Type B pancreatic cell (in vitro differentiated cells): ENCODE results near the gene PURB. TPM values are rescaled to one million over a fixed set of nuclear protein-coding genes. Genes with fewer than 3 reads are reported as not detected.

Source experiments
- DNase-seq: peaks from one replicate; pipeline ENCODE4 v3.0.0; 2021; ENCODE audit warnings: mixed read lengths; ENCODE audit not compliant: unreplicated experiment; ENCODE audit errors: extremely low spot score
- H3K27ac Mint-ChIP-seq: 2 replicates; pipeline ENCODE4 v1.8.0; 2021; ENCODE audit warnings: mild to moderate bottlenecking, mixed read lengths
- H3K27me3 Mint-ChIP-seq: 2 replicates; pipeline ENCODE4 v1.8.0; 2021; ENCODE audit warnings: mixed read lengths
- H3K36me3 Mint-ChIP-seq: 2 replicates; pipeline ENCODE4 v1.8.0; 2021; ENCODE audit warnings: mixed read lengths
- H3K4me1 Mint-ChIP-seq: one replicate; pipeline ENCODE4 v1.8.0; 2021; ENCODE audit warnings: mixed read lengths; ENCODE audit not compliant: unreplicated experiment
- H3K4me3 Mint-ChIP-seq: 2 replicates; pipeline ENCODE4 v1.8.0; 2021; ENCODE audit warnings: mild to moderate bottlenecking, mixed read lengths
- H3K9me3 Mint-ChIP-seq: 2 replicates; pipeline ENCODE4 v1.8.0; 2021; ENCODE audit warnings: mixed read lengths
- CTCF ChIP-seq: fragments of 200-600 bp; sonication (generic); conservative IDR thresholded peaks from 2 replicates; pipeline ENCODE4 v1.5.0; 2021; ENCODE audit warnings: antibody characterized with exemption, mild to moderate bottlenecking
- total RNA-seq: library from RNA; stranded (reverse); gene quantifications from 2 replicates; pipeline ENCODE4 v1.2.1, GENCODE V29; 2021; ENCODE audit warnings: low replicate concordance

PURB gene
- total RNA-seq, 1 donor from 2014 or later, result 29.0 TPM

- no peak for DNase-seq
- H3K4me3 Mint-ChIP-seq, result no peak overlapping the region
- H3K4me1 Mint-ChIP-seq, result no peaks in the 10 kb centered on the region
- H3K27me3 Mint-ChIP-seq, result peaks cover 3% of the 10 kb centered on the region
- H3K9me3 Mint-ChIP-seq, result no peaks in the 10 kb centered on the region
- no peaks in the 10 kb centered on the region for H3K36me3 Mint-ChIP-seq
- no peak for TF ChIP-seq CTCF
- H3K27ac Mint-ChIP-seq, result no peak overlapping the region
Measured at GRCh38 chr7:44912775-44913347, 27.5 kb upstream of the PURB start.

- no peak overlapping the region for H3K4me3 Mint-ChIP-seq
- no peak overlapping the region for H3K27ac Mint-ChIP-seq
- H3K36me3 Mint-ChIP-seq, result no peaks in the 10 kb centered on the region
- H3K9me3 Mint-ChIP-seq, result no peaks in the 10 kb centered on the region
- DNase-seq, result no peak
- no peaks in the 10 kb centered on the region for H3K4me1 Mint-ChIP-seq
- peaks cover 3% of the 10 kb centered on the region for H3K27me3 Mint-ChIP-seq
- TF ChIP-seq CTCF, result no peak
Measured at GRCh38 chr7:44911911-44912310, 26.6 kb upstream of the PURB start.

- Mint-ChIP-seq H3K4me3 (no peak overlapping the region), H3K36me3 (no peaks in the 10 kb centered on the region), H3K27me3 (peaks cover 12% of the 10 kb centered on the region), H3K27ac (no peak overlapping the region), H3K4me1 (no peaks in the 10 kb centered on the region), H3K9me3 (no peaks in the 10 kb centered on the region)
- DNase-seq, result no peak
- no peak for TF ChIP-seq CTCF
Measured at GRCh38 chr7:44909596-44910389, 24.5 kb upstream of the PURB start.

- Mint-ChIP-seq H3K4me3 (no peak overlapping the region), H3K36me3 (no peaks in the 10 kb centered on the region), H3K27ac (no peak overlapping the region), H3K27me3 (peaks cover 16% of the 10 kb centered on the region), H3K4me1 (no peaks in the 10 kb centered on the region), H3K9me3 (no peaks in the 10 kb centered on the region)
- no peak for DNase-seq
- no peak for TF ChIP-seq CTCF
Measured at GRCh38 chr7:44906965-44907364, 21.6 kb upstream of the PURB start.

GRCh38 chr7:44905002-44905635 lies 19.8 kb upstream of the PURB start:
- H3K36me3 Mint-ChIP-seq, result no peaks in the 10 kb centered on the region
- H3K9me3 Mint-ChIP-seq, result no peaks in the 10 kb centered on the region
- H3K4me3 Mint-ChIP-seq, result no peak overlapping the region
- peaks cover 16% of the 10 kb centered on the region for H3K27me3 Mint-ChIP-seq
- TF ChIP-seq CTCF, result no peak
- no peak overlapping the region for H3K27ac Mint-ChIP-seq
- no peak for DNase-seq
- no peaks in the 10 kb centered on the region for H3K4me1 Mint-ChIP-seq
